Measurements from ENCODE around the gene NDUFS8. TPM values are rescaled to one million over a fixed set of nuclear protein-coding genes. Genes with fewer than 3 reads are reported as not detected.
A peak's percentile ranks its signal among the peaks of the same experiment; 100 is the strongest.

NDUFS8 gene
- total and polyA plus RNA-seq, 2 of the 4 experiments (the other 2 are of a cell fraction) = 85.9 to 131 TPM

DNA sequence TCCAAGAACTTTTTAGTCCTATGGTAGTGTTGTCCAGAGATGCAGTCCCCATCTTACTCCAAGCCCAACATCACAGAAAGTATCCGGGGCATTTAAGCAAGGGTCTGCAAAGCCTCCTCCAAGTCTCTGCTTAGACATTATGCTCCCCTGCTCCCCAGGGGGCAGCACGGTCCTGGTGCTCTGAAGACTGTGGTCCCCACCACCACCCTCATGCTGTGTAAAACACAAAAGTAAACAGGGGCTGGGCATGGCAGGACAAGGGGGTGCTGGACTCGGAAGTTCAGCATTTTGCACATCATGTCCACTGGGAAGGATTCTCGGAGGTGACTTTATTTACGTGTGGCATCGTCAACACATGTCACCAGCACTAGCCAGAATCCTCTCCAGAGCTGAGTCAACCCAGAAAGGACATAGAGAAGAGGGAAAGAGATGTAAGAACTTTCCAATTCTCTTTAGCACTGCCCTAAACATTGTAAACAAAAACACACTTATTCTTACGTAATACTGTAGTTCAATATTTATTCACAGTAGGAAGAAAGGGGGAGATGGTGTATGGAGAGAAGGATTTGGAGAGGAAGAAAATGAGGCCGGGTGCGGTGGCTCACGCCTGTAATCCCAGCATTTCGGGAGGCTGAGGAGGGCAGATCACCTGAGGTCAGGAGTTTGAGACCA lies 46.0 kb downstream of the NDUFS8 start:
- peaks cover 15% of the 10 kb centered on the region for H3K36me3 ChIP-seq (ENCODE audit: control insufficient read depth, insufficient read depth, low read length)
- H2AK5ac ChIP-seq (ENCODE audit: low read depth, low read length) = no peak overlapping the region
- no peak overlapping the region for H4K5ac ChIP-seq (ENCODE audit: low read depth, low read length)
- POLR2A ChIA-PET (ENCODE audit: unreplicated experiment) = no interaction called here
- intact Hi-C loops (cut with micrococcal nuclease) = no loop called here
- H3K9ac ChIP-seq (ENCODE audit: low read depth, low read length) = no peak overlapping the region
- no peak overlapping the region for H3K18ac ChIP-seq (ENCODE audit: low read depth, low read length)
- no peaks in the 10 kb centered on the region for H3K27me3 ChIP-seq (ENCODE audit: control insufficient read depth, insufficient read depth, low read length)
- no peak overlapping the region for H2BK20ac ChIP-seq (ENCODE audit: low read depth, low read length)
- H4K8ac ChIP-seq (ENCODE audit: low read depth in 2 of 2, low read length in 2 of 2) = no peak overlapping the region
- in situ Hi-C loops (cut with MboI; ENCODE audit: low sequenced_read_pairs) = no loop called here
- H3K9me1 ChIP-seq (ENCODE audit: insufficient read depth, low read length) = peaks cover 6% of the 10 kb centered on the region
- peaks cover 0 to 3% of the 10 kb centered on the region in 2 experiments; a peak in 1 of 4 replicates for H3K79me1 ChIP-seq (ENCODE audit: low read depth in 1 of 2, low read length in 2 of 2)
- no peak overlapping the region for H3K56ac ChIP-seq (ENCODE audit: extremely low read depth, insufficient read depth, low read length)
- H3K14ac ChIP-seq (replicated peaks; ENCODE audit: low read depth, low read length) = no peak overlapping the region
- ATAC-seq (ENCODE audit: low read depth) = no peak; the same call in 1 of the 2 replicates
- H3K4me1 ChIP-seq (ENCODE audit: control insufficient read depth, insufficient read depth, low read length) = no peaks in the 10 kb centered on the region
- H3K9me3 ChIP-seq (ENCODE audit: control insufficient read depth, insufficient read depth, low read length) = no peaks in the 10 kb centered on the region
- CTCF ChIA-PET = no interaction called here
- dilution Hi-C loops (cut with HindIII; ENCODE audit: low sequenced_read_pairs, unreplicated experiment) = no loop called here
- TF ChIP-seq, protein P1, sequence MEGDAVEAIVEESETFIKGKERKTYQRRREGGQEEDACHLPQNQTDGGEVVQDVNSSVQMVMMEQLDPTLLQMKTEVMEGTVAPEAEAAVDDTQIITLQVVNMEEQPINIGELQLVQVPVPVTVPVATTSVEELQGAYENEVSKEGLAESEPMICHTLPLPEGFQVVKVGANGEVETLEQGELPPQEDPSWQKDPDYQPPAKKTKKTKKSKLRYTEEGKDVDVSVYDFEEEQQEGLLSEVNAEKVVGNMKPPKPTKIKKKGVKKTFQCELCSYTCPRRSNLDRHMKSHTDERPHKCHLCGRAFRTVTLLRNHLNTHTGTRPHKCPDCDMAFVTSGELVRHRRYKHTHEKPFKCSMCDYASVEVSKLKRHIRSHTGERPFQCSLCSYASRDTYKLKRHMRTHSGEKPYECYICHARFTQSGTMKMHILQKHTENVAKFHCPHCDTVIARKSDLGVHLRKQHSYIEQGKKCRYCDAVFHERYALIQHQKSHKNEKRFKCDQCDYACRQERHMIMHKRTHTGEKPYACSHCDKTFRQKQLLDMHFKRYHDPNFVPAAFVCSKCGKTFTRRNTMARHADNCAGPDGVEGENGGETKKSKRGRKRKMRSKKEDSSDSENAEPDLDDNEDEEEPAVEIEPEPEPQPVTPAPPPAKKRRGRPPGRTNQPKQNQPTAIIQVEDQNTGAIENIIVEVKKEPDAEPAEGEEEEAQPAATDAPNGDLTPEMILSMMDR (conservative IDR thresholded peaks at IDR 0.05; ENCODE audit: low read depth, low read length) = peak; percentile 32
- peak; percentile 68 for TF ChIP-seq CEBPB (IDR thresholded peaks at IDR 0.05; ENCODE audit: low read depth, low read length)
- TF ChIP-seq RAD21 (IDR thresholded peaks at IDR 0.05; ENCODE audit: low read length) = peak; percentile 29
- TF ChIP-seq SMC3 (IDR thresholded peaks at IDR 0.05; ENCODE audit: low read depth, low read length) = peak; percentile 17; the same call in 1 of the 2 replicates
- TF ChIP-seq, protein P2, sequence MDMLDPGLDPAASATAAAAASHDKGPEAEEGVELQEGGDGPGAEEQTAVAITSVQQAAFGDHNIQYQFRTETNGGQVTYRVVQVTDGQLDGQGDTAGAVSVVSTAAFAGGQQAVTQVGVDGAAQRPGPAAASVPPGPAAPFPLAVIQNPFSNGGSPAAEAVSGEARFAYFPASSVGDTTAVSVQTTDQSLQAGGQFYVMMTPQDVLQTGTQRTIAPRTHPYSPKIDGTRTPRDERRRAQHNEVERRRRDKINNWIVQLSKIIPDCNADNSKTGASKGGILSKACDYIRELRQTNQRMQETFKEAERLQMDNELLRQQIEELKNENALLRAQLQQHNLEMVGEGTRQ (IDR thresholded peaks at IDR 0.05; ENCODE audit: low read depth, low read length) = no peak
- no TSS peak for BruUV-seq (replicated peaks)
- no peak overlapping the region for H2BK5ac ChIP-seq (ENCODE audit: low read depth, low read length, poor library complexity, severe bottlenecking)
- H4K20me1 ChIP-seq (ENCODE audit: insufficient read depth, low read length) = peaks cover 3% of the 10 kb centered on the region; the same call in 1 of the 2 replicates
- H3K4ac ChIP-seq (ENCODE audit: low read depth, low read length) = no peak overlapping the region
- H2BK15ac ChIP-seq (ENCODE audit: low read depth, low read length) = no peak overlapping the region
- H3K4me3 ChIP-seq (ENCODE audit: insufficient read depth, low read depth, low read length) = no peak overlapping the region
- no peak overlapping the region for H3K4me2 ChIP-seq (ENCODE audit: low read depth, low read length)
- H4K91ac ChIP-seq (ENCODE audit: insufficient read depth, low read depth, low read length) = no peak overlapping the region
- H3K27ac ChIP-seq (ENCODE audit: insufficient read depth, low read length) = no peak overlapping the region
- WGBS, 2 experiments (ENCODE audit: extremely low coverage in 2 of 2, insufficient read length in 1 of 2) = no CpG with 5 or more reads among the region's 11 CpGs
- H2AFZ ChIP-seq (replicated peaks; ENCODE audit: low read length, poor library complexity) = no peak overlapping the region
- no peak overlapping the region for H2BK120ac ChIP-seq (ENCODE audit: low read depth, low read length)
- no peak for DNase-seq
- H3K23ac ChIP-seq (ENCODE audit: low read depth, low read length) = no peak overlapping the region
- no peak overlapping the region for H2AK9ac ChIP-seq (replicated peaks; ENCODE audit: low read depth, low read length, poor library complexity)
